ENCODE results near the gene CCSAP.
"Not testable (repeated sequence)": the region's sequence is repeated elsewhere in the genome, so short reads cannot be mapped to it uniquely, and the experiment has no call there.

CCSAP gene

GRCh38 chr1:229342656-229343569 lies at the start of gene CCSAP:
CCSAP (minus strand) TSS chr1:229343047; CDS start chr1:229342465, 582 bp downstream.
- DNase-seq: peak; percentile 58

GRCh38 chr1:229390130-229390529 lies 47.3 kb upstream of the CCSAP start:
- no peak for DNase-seq

GRCh38 chr1:229388897-229389580 lies 46.2 kb upstream of the CCSAP start:
- DNase-seq: no peak

GRCh38 chr1:229385853-229386456 lies 43.1 kb upstream of the CCSAP start:
- no peak for DNase-seq

- no peak for DNase-seq
These were observed 42.0 kb upstream of the CCSAP start for GRCh38 chr1:229384822-229385221.

- no peak for DNase-seq
These were observed 41.1 kb upstream of the CCSAP start for GRCh38 chr1:229383961-229384360.

GRCh38 chr1:229383188-229383587 lies 40.3 kb upstream of the CCSAP start:
- no peak for DNase-seq

- no peak for DNase-seq
These were observed 38.4 kb upstream of the CCSAP start for GRCh38 chr1:229381234-229381633.

- DNase-seq: peak; percentile 41
These were observed 37.8 kb upstream of the CCSAP start for GRCh38 chr1:229380536-229381160.

- DNase-seq: no peak
These were observed 37.0 kb upstream of the CCSAP start for GRCh38 chr1:229379846-229380245.

- DNase-seq: no peak
These were observed 35.9 kb upstream of the CCSAP start for GRCh38 chr1:229378586-229379367.

GRCh38 chr1:229378035-229378434 lies 35.2 kb upstream of the CCSAP start:
- not testable (repeated sequence) for DNase-seq

- DNase-seq: no peak
These were observed 34.6 kb upstream of the CCSAP start for GRCh38 chr1:229377429-229377828.

GRCh38 chr1:229376521-229376920 lies 33.7 kb upstream of the CCSAP start:
- no peak for DNase-seq

- DNase-seq: no peak
These were observed 31.6 kb upstream of the CCSAP start for GRCh38 chr1:229374485-229374884.

GRCh38 chr1:229373395-229373794 lies 30.5 kb upstream of the CCSAP start:
- no peak for DNase-seq

- DNase-seq: no peak
These were observed 29.4 kb upstream of the CCSAP start for GRCh38 chr1:229372251-229372650.

- no peak for DNase-seq
These were observed 28.8 kb upstream of the CCSAP start for GRCh38 chr1:229371624-229372023.

GRCh38 chr1:229370601-229371021 lies 27.8 kb upstream of the CCSAP start:
- DNase-seq: peak; percentile 71

GRCh38 chr1:229368347-229368746 lies 25.5 kb upstream of the CCSAP start:
- DNase-seq: no peak

- DNase-seq: no peak
These were observed 22.7 kb upstream of the CCSAP start for GRCh38 chr1:229365569-229365968.

Measured in NCI-H345 (cell line).